Measurements from ENCODE around the gene KCNC1. TPM values are rescaled to one million over a fixed set of nuclear protein-coding genes. Genes with fewer than 3 reads are reported as not detected.

The KCNC1 gene
- polyA plus RNA-seq, 4 donors, result 0.84 to 1.7 (median 1.2) TPM

DNA sequence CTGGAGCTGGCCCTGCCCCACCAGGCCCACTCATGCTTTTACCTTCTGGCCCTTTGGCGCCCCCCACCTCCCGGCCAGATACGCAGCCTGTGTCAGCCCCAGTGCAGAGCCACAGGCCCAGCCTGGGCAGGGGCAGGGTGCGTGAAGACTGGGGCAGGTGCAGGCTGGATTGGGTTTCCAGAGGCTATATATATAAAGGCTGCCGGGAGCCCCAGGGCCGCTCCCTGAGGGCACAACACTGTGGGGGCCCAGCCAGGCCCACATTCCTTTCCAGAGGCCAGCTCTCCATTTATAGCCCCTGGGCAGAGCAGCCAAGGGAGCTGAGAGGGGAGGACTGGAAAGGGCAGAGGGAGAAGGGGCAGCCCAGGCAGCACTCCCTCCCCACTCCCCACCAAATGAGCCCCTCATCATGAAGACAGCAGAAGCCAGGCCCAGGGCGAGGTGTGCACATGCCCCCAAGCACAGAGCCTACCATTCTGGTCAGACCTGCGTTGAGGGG is 20.2 kb upstream of the KCNC1 start:
- no peak for DNase-seq (ENCODE audit: low read depth in 4 of 4, low spot score in 2 of 4)

DNA sequence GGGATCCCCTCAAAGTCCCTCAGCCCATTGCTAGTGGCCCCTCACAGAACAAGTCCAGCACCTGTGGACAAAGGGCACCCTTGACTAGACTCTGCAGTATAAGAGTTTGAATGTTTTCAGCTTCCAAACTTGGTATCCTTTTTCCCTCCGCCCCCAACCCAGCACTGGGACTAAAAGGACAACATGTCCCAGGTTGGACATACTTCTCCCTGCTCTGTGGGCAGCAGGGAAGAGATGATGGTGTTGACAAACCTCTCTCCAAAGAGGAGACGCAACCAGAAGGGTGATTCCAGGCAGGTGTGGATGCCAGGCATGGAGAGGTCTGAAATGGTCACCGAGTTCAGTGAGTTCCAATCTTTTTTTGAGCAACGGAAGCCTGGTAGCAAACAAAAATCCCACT is 19.7 kb upstream of the KCNC1 start:
- DNase-seq (ENCODE audit: low read depth in 4 of 4, low spot score in 2 of 4), result no peak

DNA sequence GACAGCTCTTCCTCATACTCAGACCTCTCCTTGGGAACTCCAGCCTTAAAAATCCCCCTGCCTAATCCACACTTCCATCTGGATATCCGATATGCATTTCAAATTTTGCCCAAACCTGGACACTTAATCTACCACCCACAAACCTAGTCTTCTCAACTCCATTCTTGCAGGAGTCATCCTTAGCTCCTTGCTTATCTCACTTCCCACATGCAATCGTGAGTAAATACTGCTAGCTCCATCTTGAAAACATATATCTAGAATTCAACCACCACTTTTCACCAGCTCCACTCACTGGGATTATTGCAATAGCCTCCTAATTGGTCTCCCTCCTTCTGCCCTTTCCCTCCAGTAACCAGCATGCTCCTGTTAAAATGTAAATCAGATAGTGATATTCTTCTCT is 17.8 kb upstream of the KCNC1 start:
- no peak for DNase-seq (ENCODE audit: low read depth in 4 of 4, low spot score in 2 of 4)

DNA sequence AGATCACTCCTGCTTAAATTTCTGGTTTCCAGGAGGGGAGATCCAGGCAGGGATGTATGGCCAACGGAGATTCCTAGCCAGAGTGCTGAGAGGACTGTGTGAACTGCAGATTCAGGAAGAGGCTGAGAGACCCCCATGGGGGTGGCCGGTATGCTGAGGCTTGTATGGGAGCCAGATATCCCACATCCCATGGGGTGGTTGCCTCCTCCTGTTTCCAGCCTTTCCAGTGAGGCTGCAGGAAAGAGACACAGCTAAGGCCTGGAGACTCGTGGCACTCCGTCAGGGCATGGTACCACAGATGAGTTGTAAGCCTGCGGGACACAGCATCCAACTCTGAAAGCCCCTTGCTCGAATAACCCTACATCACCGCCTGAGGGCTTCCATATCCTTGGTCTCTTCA is 16.6 kb upstream of the KCNC1 start:
- no peak for DNase-seq (ENCODE audit: low read depth in 4 of 4, low spot score in 2 of 4)

DNA sequence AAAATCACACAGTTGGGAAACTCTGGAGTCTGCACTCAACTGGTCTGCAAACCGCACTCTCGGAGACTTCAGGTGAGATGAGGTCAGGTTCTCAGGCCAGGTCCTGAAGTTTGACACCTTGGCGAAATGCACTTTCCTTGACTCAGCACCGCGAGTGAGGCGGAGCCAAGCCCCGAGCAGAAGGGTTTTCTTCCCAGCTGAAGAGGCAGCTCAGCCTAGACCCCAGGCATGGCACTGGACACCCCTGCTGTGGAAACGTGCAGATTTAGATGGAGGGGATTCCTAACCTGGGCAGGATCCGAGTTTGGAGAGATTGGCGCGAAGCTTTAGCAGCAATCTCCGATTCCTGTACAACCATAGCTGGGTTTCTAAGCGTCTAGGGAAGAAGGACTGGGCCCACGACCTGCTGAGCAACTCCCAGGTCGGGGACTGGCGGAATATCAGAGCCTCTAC is 16.0 kb upstream of the KCNC1 start:
- DNase-seq (ENCODE audit: low read depth in 4 of 4, low spot score in 2 of 4), result no peak

DNA sequence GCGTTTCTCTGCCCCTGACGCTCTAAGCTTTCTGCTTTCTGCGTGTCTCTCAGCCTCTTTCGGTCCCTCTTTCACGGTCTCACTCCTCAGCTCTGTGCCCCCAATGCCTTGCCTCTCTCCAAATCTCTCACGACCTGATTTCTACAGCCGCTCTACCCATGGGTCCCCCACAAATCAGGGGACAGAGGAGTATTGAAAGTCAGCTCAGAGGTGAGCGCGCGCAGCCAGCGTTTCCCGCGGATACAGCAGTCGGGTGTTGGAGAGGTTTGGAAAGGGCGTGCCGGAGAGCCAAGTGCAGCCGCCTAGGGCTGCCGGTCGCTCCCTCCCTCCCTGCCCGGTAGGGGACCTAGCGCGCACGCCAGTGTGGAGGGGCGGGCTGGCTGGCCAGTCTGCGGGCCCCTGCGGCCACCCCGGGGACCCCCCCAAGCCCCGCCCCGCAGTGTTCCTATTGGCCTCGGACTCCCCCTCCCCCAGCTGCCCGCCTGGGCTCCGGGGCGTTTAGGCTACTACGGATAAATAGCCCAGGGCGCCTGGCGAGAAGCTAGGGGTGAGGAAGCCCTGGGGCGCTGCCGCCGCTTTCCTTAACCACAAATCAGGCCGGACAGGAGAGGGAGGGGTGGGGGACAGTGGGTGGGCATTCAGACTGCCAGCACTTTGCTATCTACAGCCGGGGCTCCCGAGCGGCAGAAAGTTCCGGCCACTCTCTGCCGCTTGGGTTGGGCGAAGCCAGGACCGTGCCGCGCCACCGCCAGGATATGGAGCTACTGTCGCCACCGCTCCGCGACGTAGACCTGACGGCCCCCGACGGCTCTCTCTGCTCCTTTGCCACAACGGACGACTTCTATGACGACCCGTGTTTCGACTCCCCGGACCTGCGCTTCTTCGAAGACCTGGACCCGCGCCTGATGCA is 15.3 kb upstream of the KCNC1 start, which contains the start of gene MYOD1:
Gene MYOD1 (plus strand): TSS at position 544 of the 910 bp plus-strand sequence. CDS start 212 bp downstream, at position 756.
- DNase-seq (ENCODE audit: low read depth in 4 of 4, low spot score in 2 of 4), result no peak

DNA sequence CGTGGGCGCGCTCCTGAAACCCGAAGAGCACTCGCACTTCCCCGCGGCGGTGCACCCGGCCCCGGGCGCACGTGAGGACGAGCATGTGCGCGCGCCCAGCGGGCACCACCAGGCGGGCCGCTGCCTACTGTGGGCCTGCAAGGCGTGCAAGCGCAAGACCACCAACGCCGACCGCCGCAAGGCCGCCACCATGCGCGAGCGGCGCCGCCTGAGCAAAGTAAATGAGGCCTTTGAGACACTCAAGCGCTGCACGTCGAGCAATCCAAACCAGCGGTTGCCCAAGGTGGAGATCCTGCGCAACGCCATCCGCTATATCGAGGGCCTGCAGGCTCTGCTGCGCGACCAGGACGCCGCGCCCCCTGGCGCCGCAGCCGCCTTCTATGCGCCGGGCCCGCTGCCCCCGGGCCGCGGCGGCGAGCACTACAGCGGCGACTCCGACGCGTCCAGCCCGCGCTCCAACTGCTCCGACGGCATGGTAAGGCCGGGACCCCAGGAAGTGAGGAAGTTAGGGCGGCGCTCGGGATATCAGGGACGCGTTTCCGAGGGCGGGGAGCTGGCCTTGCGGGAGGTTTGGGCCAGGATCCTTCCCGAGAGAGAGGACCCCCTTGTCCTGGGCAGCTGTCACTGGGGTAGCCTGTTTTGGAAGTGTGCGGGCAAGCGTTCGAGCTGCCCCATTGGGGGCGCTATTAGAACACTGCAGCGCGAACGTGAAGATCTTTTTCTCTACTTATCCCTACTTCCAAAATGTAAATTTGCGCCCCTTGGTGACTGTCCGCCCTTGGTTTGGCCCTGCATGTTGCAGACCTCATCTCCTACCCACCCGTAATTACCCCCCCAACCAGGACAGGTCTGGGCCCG is 14.4 kb upstream of the KCNC1 start:
- no peak for DNase-seq (ENCODE audit: low read depth in 4 of 4, low spot score in 2 of 4)

DNA sequence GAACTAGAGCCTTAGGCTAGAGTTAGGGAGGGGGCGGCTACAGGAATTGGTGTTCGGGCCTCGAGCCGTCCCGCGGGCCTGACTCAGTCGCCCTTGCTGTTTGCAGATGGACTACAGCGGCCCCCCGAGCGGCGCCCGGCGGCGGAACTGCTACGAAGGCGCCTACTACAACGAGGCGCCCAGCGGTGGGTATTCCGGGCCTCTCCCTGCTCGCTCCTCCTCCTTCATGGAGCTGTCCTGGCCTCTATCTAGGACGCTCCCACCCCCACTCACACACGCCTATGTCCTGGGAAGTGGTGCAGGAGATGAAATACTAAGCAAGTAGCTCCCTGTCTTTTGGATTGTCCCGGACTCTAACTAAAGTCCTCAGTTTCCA is 13.8 kb upstream of the KCNC1 start:
- DNase-seq (ENCODE audit: low read depth in 4 of 4, low spot score in 2 of 4), result no peak

DNA sequence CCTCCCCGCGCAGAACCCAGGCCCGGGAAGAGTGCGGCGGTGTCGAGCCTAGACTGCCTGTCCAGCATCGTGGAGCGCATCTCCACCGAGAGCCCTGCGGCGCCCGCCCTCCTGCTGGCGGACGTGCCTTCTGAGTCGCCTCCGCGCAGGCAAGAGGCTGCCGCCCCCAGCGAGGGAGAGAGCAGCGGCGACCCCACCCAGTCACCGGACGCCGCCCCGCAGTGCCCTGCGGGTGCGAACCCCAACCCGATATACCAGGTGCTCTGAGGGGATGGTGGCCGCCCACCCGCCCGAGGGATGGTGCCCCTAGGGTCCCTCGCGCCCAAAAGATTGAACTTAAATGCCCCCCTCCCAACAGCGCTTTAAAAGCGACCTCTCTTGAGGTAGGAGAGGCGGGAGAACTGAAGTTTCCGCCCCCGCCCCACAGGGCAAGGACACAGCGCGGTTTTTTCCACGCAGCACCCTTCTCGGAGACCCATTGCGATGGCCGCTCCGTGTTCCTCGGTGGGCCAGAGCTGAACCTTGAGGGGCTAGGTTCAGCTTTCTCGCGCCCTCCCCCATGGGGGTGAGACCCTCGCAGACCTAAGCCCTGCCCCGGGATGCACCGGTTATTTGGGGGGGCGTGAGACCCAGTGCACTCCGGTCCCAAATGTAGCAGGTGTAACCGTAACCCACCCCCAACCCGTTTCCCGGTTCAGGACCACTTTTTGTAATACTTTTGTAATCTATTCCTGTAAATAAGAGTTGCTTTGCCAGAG is 13.2 kb upstream of the KCNC1 start:
- DNase-seq (ENCODE audit: low read depth in 4 of 4, low spot score in 2 of 4), result no peak

DNA sequence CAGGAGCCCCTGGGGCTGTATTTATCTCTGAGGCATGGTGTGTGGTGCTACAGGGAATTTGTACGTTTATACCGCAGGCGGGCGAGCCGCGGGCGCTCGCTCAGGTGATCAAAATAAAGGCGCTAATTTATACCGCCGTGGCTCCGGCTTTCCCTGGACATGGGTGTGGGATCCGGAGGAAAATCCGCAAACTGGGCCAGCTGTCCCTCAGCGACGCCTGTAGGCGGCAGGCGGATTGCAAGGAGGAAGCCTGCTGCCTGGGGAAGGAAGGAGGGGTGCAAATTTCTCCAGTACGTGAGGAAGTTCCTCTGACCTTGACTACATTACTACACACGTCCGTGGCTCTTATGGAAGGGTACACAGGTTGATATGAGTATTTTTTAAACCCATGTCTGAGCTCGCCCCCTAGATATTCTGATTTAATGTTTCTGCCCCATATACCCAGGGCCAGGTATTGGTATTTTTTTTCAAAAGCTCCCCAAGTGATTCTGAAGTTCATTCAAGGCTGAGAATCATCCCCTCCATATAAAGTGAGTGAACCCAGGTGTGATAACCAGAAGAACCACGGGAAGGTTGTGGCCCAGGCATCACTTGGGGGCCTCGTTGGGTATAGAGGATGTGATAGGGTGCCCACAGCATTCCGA is 12.5 kb upstream of the KCNC1 start:
- no peak for DNase-seq (ENCODE audit: low read depth in 4 of 4, low spot score in 2 of 4)

DNA sequence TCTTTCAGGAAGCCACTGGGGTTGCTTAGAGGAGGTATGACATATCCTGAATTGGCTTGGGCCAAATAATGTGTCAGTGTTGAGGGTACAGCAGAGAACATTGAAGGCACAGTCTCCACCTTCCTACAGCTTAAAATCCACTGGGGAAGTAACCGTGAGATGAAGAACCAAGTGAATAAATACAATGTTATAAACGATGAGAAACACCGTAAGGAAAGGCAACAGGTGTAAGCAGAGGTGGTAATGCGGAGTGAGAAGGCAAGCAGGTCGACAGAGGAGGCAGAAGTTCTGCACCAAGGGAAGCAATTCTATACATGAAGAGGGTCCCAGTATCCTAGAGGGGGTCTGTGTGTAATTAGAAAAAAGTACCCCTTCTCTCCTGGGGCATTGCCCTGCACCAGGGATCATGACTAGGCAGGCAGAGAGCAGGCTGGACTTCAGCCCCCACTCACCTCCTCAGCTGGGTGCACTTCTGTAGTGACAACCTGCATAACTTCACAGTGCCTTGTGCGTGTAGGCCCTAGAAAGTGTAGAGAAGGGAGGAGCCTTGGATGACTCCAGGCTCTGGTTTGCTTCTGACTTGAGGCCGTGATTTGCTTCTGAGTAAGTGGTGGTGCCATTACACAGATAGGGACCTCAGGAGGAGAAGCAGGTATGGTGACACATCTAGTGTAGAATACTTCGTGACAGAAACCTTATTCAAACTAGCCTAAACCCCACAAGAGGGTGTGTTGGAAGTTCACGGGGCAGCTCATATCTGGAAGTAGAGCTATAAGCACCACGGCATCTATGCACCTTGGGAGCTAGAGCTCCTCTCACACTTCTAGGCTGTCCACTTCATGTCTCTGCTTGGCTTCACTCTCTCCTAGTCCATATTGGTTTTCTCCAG is 10.3 kb upstream of the KCNC1 start:
- no peak for DNase-seq (ENCODE audit: low read depth in 4 of 4, low spot score in 2 of 4)

DNA sequence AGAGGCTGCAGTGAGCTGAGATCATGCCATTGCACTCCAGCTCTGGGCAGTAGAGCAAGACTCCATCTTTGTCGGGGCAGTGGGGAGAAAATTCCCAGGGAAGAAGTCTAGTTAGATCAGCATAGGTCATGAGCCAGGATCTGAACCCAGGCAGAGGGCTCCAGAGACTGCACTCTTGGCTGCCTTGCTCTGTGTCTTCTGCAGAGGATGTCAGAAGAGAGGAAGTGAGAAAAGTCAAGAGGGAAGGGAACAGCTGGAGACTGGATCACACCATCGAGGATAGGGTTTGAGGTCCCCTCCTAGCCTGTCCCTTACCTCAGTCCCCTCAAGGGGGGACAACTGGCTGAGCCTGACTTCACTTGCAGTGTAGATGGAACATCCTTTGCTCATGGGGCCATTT is 9.4 kb upstream of the KCNC1 start:
- DNase-seq (ENCODE audit: low read depth in 4 of 4, low spot score in 2 of 4), result no peak

DNA sequence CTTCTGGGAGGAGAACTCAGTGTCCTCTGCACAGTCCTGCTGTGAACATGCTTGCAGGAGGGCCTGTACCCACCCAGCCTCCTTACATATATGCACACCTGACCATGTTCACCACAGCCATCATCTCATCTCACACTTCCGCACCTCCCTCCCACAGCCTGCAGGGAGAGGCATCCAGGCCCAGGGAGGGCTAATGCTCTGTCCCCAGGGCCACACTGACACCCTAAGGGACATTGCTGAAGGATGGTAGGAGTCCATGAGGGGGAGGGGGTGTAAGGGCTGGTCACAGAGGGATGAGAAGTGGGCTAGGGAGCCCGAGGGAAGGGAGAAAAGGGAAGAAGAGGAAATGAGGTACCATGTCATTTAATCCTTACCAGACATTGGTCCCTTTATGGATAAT is 4.4 kb upstream of the KCNC1 start:
- DNase-seq (ENCODE audit: low read depth in 4 of 4, low spot score in 2 of 4), result no peak

DNA sequence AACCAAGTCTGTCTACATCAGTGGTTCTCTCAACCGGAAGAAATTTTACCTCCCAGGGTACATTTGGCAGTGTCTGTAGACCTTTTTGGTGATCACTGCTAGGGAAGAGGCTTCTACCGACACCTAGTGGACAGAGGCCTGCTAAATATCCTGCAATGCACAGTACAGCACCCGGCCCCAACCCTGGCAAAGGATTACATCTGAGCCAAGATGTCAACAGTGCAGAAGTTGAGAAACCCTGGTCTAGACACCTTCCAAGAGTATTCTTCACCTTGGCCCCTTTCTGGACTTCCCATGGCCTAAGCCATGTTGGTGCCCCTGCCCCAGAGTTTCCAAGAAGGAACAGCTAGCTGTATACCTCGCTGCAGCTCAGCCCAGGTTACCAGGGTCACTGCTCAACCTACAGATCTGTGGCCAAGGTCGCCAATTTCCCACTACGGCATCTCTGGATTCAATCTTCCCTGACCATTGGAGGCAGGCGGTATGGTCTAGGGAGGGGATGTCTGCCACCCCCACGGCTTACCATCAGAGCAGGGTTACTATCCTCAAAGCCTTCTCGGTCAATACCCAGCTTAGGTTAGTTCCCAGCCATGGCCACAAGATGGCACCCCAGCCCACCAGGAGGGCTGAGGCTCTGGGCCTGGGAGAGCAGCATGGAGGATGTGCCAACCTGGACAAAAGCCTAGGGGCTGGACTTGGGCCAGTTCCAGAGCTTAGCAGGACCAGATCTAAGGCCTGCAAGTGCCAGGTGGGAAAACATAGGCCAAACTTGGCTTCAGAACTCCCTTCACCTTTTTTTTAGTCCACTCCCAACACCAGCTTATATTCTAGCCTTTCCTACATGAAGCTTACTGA is 3.7 kb upstream of the KCNC1 start:
- peak in 2 of 4 donors; percentile 59 to 75 for DNase-seq (ENCODE audit: low read depth in 4 of 4, low spot score in 2 of 4)

DNA sequence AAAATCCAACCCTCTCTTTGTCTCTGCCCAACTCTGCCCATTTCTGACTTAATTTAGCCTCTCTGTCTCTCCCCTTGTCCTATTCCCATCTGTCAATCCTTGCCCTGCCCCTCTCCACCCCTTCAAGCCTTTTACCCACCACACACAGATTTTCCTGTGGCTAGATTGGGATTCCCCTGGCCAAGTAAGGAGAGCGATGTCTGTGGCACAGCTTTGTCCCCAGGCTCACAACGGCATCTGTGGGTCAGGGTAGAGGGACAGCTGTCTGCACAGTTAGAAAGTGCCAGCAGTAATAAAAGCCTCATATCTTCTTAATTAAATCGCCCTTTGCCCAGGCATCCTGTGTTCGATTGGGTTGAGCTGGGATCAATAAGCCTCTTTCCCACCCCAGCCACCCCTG is 1.3 kb upstream of the KCNC1 start:
- DNase-seq (ENCODE audit: low read depth in 4 of 4, low spot score in 2 of 4), result no peak

DNA sequence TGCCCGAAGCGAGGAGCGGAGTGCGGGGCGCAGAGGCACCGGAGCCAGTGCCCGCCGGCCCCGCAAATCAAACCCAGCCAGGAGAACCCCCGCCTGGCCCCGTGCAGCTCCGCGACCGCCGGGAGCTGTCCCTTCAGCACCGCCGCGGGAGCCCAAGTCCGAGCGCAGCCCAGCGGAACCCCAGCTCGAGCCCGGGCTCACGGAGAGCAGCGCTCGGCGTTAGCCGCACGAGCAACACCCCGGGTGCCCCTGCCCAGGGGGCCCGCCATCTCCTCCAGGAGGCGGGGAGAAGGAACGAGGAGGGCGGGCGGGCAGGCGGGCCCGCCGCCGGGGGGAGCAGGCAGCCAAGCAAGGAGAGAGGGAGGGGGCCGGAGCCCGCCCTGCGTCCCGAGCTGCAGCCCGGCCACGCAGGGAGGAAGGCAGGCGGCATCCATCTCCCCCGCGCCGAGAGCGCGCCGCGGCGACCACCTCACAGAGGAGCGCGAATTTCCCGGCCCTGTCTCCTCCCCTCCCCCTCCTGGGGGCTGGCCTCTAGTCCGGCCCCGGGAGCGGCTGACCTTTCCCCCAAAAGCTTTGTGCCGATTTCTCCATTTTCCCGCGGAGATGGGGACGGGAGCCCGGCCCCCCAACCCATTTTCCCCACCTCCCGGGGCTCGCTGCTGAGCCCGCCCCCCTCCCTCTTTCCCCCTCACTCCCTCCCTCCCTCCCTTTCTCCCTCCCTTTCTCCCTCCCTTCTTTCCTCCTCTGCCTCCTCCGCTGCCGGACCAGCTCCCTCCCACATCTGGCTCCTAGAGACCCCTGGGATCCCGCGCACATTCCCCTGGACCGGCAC is 621 bp downstream of the KCNC1 start:
- DNase-seq (ENCODE audit: low read depth in 4 of 4, low spot score in 2 of 4), result peak in 3 of 4 donors; percentile 68 to 78 (median 73)

All from left renal cortex interstitium (tissue), 4 donors.